Measurements from ENCODE around the gene PCMT1. TPM values are rescaled to one million over a fixed set of nuclear protein-coding genes. Genes with fewer than 3 reads are reported as not detected.

Gene PCMT1
- total and polyA plus RNA-seq, 2 of the 13 experiments (the other 11 are each of a cell fraction or from before 2014, with no cell fraction given), result 112 to 169 TPM

- TF ChIP-seq HMGXB4 (CRISPR knock-in tag; IDR thresholded peaks at IDR 0.05; ENCODE audit: borderline replicate concordance in 1 of 2, low read depth in 1 of 2) (peak; percentile 53 to 65; a peak in 2 of 4 replicates), SALL2 (CRISPR knock-in tag; IDR thresholded peaks at IDR 0.05) (peak; percentile 51; the same call in 1 of the 2 replicates), ZIK1 (CRISPR knock-in tag; IDR thresholded peaks at IDR 0.05; ENCODE audit: borderline replicate concordance, low read depth) (no peak), POLR2A (IDR thresholded peaks at IDR 0.05; ENCODE audit: insufficient read depth in 1 of 2, low read depth in 2 of 2, low read length in 2 of 2) (peak in 1 of 2 experiments; percentile 47; a peak in 1 of 4 replicates), ZSCAN20 (CRISPR knock-in tag; IDR thresholded peaks at IDR 0.05; ENCODE audit: borderline replicate concordance) (no peak), ZNF572 (CRISPR knock-in tag; IDR thresholded peaks at IDR 0.05) (no peak), SNAPC5 (CRISPR knock-in tag; IDR thresholded peaks at IDR 0.05; ENCODE audit: borderline replicate concordance) (no peak), KAT2B (IDR thresholded peaks at IDR 0.05; ENCODE audit: borderline replicate concordance, low read depth, low read length) (no peak), CBFB (CRISPR knock-in tag; IDR thresholded peaks at IDR 0.05) (no peak; the same call in 1 of the 2 replicates), U2AF2 (IDR thresholded peaks at IDR 0.05; ENCODE audit: low read depth, low read length) (no peak), ZNF446 (CRISPR knock-in tag; IDR thresholded peaks at IDR 0.05) (0 out of 2 replicates have a peak, but pooled peaks have one; percentile 40), ZBTB8A (CRISPR knock-in tag; IDR thresholded peaks at IDR 0.05; ENCODE audit: borderline replicate concordance, low read depth) (no peak), NFE2 (CRISPR knock-in tag; IDR thresholded peaks at IDR 0.05) (no peak), RARG (CRISPR knock-in tag; IDR thresholded peaks at IDR 0.05; ENCODE audit: low read depth) (no peak), MXI1 (IDR thresholded peaks at IDR 0.05; ENCODE audit: borderline replicate concordance, low read depth, low read length) (peak; percentile 69; the same call in 1 of the 3 replicates), MIER2 (CRISPR knock-in tag; IDR thresholded peaks at IDR 0.05) (no peak), ZNF264 (CRISPR knock-in tag; IDR thresholded peaks at IDR 0.05) (0 out of 2 replicates have a peak, but pooled peaks have one; percentile 32), ZNF674 (CRISPR knock-in tag; IDR thresholded peaks at IDR 0.05; ENCODE audit: low read depth) (no peak), MAFF (IDR thresholded peaks at IDR 0.05; ENCODE audit: low read depth, low read length) (no peak), ZNF619 (CRISPR knock-in tag; IDR thresholded peaks at IDR 0.05) (0 out of 2 replicates have a peak, but pooled peaks have one; percentile 19), ZNF292 (CRISPR knock-in tag; IDR thresholded peaks at IDR 0.05; ENCODE audit: borderline replicate concordance, low read depth) (peak; percentile 87; the same call in 1 of the 2 replicates), MEIS2 (CRISPR knock-in tag; IDR thresholded peaks at IDR 0.05) (no peak)
- TF ChIP-seq, protein P1, sequence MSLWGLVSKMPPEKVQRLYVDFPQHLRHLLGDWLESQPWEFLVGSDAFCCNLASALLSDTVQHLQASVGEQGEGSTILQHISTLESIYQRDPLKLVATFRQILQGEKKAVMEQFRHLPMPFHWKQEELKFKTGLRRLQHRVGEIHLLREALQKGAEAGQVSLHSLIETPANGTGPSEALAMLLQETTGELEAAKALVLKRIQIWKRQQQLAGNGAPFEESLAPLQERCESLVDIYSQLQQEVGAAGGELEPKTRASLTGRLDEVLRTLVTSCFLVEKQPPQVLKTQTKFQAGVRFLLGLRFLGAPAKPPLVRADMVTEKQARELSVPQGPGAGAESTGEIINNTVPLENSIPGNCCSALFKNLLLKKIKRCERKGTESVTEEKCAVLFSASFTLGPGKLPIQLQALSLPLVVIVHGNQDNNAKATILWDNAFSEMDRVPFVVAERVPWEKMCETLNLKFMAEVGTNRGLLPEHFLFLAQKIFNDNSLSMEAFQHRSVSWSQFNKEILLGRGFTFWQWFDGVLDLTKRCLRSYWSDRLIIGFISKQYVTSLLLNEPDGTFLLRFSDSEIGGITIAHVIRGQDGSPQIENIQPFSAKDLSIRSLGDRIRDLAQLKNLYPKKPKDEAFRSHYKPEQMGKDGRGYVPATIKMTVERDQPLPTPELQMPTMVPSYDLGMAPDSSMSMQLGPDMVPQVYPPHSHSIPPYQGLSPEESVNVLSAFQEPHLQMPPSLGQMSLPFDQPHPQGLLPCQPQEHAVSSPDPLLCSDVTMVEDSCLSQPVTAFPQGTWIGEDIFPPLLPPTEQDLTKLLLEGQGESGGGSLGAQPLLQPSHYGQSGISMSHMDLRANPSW (CRISPR knock-in tag; IDR thresholded peaks at IDR 0.05; ENCODE audit: borderline replicate concordance), result no peak; the same call in 1 of the 2 replicates
- TF ChIP-seq, protein P2, sequence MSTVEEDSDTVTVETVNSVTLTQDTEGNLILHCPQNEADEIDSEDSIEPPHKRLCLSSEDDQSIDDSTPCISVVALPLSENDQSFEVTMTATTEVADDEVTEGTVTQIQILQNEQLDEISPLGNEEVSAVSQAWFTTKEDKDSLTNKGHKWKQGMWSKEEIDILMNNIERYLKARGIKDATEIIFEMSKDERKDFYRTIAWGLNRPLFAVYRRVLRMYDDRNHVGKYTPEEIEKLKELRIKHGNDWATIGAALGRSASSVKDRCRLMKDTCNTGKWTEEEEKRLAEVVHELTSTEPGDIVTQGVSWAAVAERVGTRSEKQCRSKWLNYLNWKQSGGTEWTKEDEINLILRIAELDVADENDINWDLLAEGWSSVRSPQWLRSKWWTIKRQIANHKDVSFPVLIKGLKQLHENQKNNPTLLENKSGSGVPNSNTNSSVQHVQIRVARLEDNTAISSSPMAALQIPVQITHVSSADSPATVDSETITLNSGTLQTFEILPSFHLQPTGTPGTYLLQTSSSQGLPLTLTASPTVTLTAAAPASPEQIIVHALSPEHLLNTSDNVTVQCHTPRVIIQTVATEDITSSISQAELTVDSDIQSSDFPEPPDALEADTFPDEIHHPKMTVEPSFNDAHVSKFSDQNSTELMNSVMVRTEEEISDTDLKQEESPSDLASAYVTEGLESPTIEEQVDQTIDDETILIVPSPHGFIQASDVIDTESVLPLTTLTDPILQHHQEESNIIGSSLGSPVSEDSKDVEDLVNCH (CRISPR knock-in tag; IDR thresholded peaks at IDR 0.05), result no peak
Observed at GRCh38 chr6:149750136-149750609, 632 bp downstream of the PCMT1 start (continued).
